SU-DHL-6 (cell line): ENCODE measurements around the gene WWC1.

Source experiments
- H2AFZ ChIP-seq: fragments of 200-600 bp; sonication (generic); 2 replicates; pipeline ENCODE4 v1.6.1; 2014; ENCODE audit warnings: low read depth, mild to moderate bottlenecking, moderate library complexity, mixed read lengths, antibody characterized with exemption, low read length; ENCODE audit not compliant: severe bottlenecking
- H3F3A ChIP-seq: fragments of 200-600 bp; shearing (Covaris generic); 2 replicates; pipeline ENCODE4 v1.6.0; 2016; ENCODE audit warnings: antibody characterized with exemption, mild to moderate bottlenecking; ENCODE audit not compliant: insufficient read depth
- H3K27ac ChIP-seq: fragments of 200-600 bp; sonication (generic); 2 replicates; pipeline ENCODE4 v1.5.1; 2016; ENCODE audit warnings: low read depth, mild to moderate bottlenecking, low read length, moderate library complexity, mixed read lengths
- H3K27me3 ChIP-seq: fragments of 200-600 bp; sonication (generic), shearing (Covaris generic); 2 replicates; pipeline ENCODE4 v1.6.0; 2014; ENCODE audit warnings: mild to moderate bottlenecking, low read length
- H3K36me3 ChIP-seq: fragments of 200-600 bp; sonication (generic); 2 replicates; pipeline ENCODE4 v1.6.1; 2014; ENCODE audit warnings: mild to moderate bottlenecking, low read length, mixed read lengths
- H3K4me2 ChIP-seq: fragments of 300-600, 200-600 bp; shearing (Covaris generic), sonication (generic); 2 replicates; pipeline ENCODE4 v1.6.0; 2014; ENCODE audit warnings: low read length, low read depth, mild to moderate bottlenecking; ENCODE audit not compliant: poor library complexity, severe bottlenecking
- H3K4me3 ChIP-seq: fragments of 200-600 bp; sonication (generic); 2 replicates; pipeline ENCODE4 v1.5.1; 2014; ENCODE audit warnings: antibody characterized with exemption, low read length, mild to moderate bottlenecking, mixed read lengths; ENCODE audit not compliant: insufficient read depth, poor library complexity, severe bottlenecking
- H3K79me2 ChIP-seq: fragments of 200-600 bp; sonication (generic); 2 replicates; pipeline ENCODE4 v1.6.1; 2014; ENCODE audit warnings: mild to moderate bottlenecking, low read length, moderate library complexity; ENCODE audit not compliant: insufficient read depth
- H3K9ac ChIP-seq: fragments of 200-600 bp; sonication (generic); 2 replicates; pipeline ENCODE4 v1.7.0; 2014; ENCODE audit warnings: mild to moderate bottlenecking, low read length
- H3K9me2 ChIP-seq: fragments of 200-600 bp; sonication (generic); replicated peaks from 2 replicates; pipeline ENCODE4 v1.6.1; 2014; ENCODE audit warnings: low read length; ENCODE audit not compliant: insufficient read depth
- H3K9me3 ChIP-seq: fragments of 200-600 bp; sonication (generic); 2 replicates; pipeline ENCODE4 v1.6.1; 2014; ENCODE audit warnings: low read length, mixed read lengths; ENCODE audit not compliant: insufficient read depth
- H4K20me1 ChIP-seq: fragments of 200-600 bp; sonication (generic); 2 replicates; pipeline ENCODE4 v1.6.1; 2014; ENCODE audit warnings: low read depth, mild to moderate bottlenecking, antibody characterized with exemption, low read length, moderate library complexity, mixed read lengths
- CTCF ChIP-seq: fragments of 200-600 bp; sonication (generic); IDR thresholded peaks from one replicate; pipeline ENCODE4 v1.5.1; 2017; ENCODE audit warnings: antibody characterized with exemption, mild to moderate bottlenecking, low read length, moderate library complexity; ENCODE audit not compliant: insufficient read depth, poor library complexity, severe bottlenecking
- EZH2phosphoT487 ChIP-seq: fragments of 200-600 bp; sonication (generic), shearing (Covaris generic); conservative IDR thresholded peaks from 2 replicates; pipeline ENCODE4 v1.6.1; 2018; ENCODE audit warnings: mild to moderate bottlenecking, antibody characterized with exemption, low read length, moderate library complexity, mixed read lengths

The WWC1 gene

GRCh38 chr5:168273056-168273980, 18.1 kb upstream of the WWC1 start:
- no peak overlapping the region for H3K9ac ChIP-seq
- no peaks in the 10 kb centered on the region for H3K9me3 ChIP-seq
- no peak overlapping the region for H3K4me3 ChIP-seq
- no peak overlapping the region for H2AFZ ChIP-seq
- no peak for TF ChIP-seq CTCF
- no peak for TF ChIP-seq EZH2phosphoT487
- H4K20me1 ChIP-seq, result no peaks in the 10 kb centered on the region
- no peaks in the 10 kb centered on the region for H3F3A ChIP-seq
- H3K4me2 ChIP-seq, result no peak overlapping the region
- H3K79me2 ChIP-seq, result no peaks in the 10 kb centered on the region
- H3K27ac ChIP-seq, result no peak overlapping the region
- no peaks in the 10 kb centered on the region for H3K36me3 ChIP-seq
- H3K27me3 ChIP-seq, result no peaks in the 10 kb centered on the region; the same call in 1 of the 2 replicates
- no peaks in the 10 kb centered on the region for H3K9me2 ChIP-seq

GRCh38 chr5:168274406-168274805, 17.0 kb upstream of the WWC1 start:
- Histone ChIP-seq H3K4me2 (no peak overlapping the region), H2AFZ (no peak overlapping the region), H3K9ac (no peak overlapping the region), H3K9me2 (no peaks in the 10 kb centered on the region), H3K27ac (no peak overlapping the region), H3K4me3 (no peak overlapping the region), H3F3A (no peaks in the 10 kb centered on the region), H3K79me2 (no peaks in the 10 kb centered on the region), H4K20me1 (no peaks in the 10 kb centered on the region), H3K27me3 (no peaks in the 10 kb centered on the region; the same call in 1 of the 2 replicates), H3K9me3 (no peaks in the 10 kb centered on the region), H3K36me3 (no peaks in the 10 kb centered on the region)
- TF ChIP-seq CTCF (no peak), EZH2phosphoT487 (no peak)

DNA sequence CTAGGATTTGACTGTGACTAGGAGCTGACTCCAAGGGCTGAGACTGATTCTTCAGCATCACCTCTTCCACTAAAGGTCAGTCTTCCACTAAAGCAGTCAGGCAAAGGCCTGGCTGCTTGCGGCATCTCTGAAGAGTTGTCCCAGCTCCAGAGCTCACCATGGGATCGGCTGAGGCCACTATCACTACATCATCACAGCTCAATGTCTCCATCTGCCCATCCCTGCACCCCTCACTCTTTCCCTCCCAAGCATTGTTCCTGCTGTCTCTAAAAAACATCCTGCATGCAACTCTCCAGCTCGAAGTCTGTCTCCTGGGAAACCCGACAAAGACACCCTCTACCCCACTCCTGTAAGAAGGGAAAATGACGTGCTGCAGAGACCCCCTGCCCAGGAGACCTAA, 15.5 kb upstream of the WWC1 start:
- Histone ChIP-seq H3K9ac (no peak overlapping the region), H3K36me3 (no peaks in the 10 kb centered on the region), H4K20me1 (no peaks in the 10 kb centered on the region), H3K4me3 (no peak overlapping the region), H3F3A (no peaks in the 10 kb centered on the region), H3K79me2 (no peaks in the 10 kb centered on the region), H3K4me2 (no peak overlapping the region), H3K27ac (no peak overlapping the region), H3K27me3 (no peaks in the 10 kb centered on the region), H2AFZ (no peak overlapping the region), H3K9me2 (no peaks in the 10 kb centered on the region), H3K9me3 (no peaks in the 10 kb centered on the region)
- no peak for TF ChIP-seq EZH2phosphoT487
- no peak for TF ChIP-seq CTCF
